Stimulated activated CD8-positive, alpha-beta memory T cell treated with anti-CD3 and anti-CD28 coated beads, Interleukin-4, amount 100 ng/mL, for 4 hours (primary cell): ENCODE measurements around the gene PRKAG2.
"Not testable (repeated sequence)": the region's sequence is repeated elsewhere in the genome, so short reads cannot be mapped to it uniquely, and the experiment has no call there.

Source experiments
- DNase-seq, 2 donors: peaks; one replicate each; pipeline ENCODE4 v3.0.0-alpha.2; 2020; ENCODE audit warnings: low read depth in 2 of 2, low spot score in 1 of 2

Gene PRKAG2

GRCh38 chr7:151600331-151600730 is 276.6 kb downstream of the PRKAG2 start:
- no peak for DNase-seq

DNA sequence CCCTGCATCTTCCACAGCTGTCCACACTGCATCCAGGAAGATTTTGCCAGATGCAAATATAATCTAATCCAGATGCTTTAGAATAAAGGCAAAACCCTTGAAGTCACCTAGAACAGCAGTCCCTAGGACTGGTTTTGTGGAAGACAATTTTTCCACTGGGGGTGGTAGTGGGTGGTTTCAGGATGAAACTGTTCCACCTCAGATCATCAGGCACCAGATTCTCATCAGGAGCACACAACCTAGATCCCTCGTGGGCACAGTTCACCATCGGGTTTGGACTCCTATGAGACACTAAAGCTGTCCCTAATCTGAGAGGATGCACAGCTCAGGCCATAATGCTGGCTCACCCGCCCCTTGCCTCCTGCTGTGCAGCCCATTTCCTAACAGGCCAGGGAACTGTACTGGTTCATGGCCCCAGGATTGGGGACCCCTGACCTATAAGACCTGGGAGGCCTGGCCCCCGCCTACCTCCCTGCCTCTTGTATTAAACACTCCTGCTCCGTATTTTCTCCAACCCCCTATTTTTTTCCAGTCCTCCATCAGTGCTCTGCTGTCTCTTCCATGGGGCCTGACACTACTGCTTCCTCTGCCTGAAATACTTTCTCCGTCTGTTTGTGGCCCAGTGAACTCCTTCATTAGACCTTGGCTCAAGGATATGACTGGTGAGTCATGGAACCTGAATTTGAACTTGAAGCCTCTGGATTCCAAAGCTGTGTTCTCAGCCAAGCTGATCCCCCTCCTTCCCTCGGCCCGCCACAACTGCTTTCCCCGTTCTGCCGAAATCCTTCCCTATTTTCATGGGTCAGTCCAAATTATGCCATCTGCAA is 277.3 kb downstream of the PRKAG2 start:
- no peak for DNase-seq

DNA sequence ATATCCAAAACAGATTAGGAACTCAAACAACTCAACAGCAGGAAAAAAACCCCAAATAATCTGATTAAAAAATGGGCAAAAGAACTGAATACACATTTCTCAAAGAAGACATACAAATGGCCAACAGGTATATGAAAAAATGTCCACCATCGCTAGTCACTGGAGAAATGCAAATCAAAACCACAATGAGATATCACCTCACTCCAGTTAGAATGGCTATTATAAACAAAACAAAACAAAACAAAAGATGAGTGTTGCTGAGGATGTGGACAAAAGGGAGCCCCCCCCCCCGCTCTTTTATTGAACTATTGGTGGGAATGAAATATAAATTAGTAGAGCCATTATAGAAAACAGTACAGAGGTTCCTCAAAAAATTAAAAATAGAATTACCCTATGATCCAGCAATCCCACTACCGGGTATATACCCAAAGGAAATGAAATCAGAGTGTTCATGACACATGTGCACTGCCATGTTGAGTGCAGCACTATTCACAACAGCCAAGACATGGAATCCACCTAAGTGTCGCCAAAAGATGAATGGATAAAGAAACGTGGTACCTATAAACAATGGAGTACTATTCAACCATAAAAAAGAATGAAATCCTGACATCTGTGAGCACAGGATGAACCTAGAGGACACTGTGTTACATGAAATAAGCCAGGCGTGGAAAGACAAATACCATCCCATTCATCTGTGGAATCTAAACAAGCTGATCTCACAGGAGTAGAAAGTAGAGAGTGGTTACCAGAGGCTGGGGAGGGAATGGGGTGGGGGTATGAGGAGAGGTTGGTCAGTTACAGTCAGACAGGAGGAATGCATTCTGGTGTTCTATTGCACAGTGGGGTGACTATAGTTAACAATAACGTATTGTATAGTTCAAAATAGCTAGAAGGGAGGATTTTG is 279.1 kb downstream of the PRKAG2 start:
- DNase-seq = no peak

DNA sequence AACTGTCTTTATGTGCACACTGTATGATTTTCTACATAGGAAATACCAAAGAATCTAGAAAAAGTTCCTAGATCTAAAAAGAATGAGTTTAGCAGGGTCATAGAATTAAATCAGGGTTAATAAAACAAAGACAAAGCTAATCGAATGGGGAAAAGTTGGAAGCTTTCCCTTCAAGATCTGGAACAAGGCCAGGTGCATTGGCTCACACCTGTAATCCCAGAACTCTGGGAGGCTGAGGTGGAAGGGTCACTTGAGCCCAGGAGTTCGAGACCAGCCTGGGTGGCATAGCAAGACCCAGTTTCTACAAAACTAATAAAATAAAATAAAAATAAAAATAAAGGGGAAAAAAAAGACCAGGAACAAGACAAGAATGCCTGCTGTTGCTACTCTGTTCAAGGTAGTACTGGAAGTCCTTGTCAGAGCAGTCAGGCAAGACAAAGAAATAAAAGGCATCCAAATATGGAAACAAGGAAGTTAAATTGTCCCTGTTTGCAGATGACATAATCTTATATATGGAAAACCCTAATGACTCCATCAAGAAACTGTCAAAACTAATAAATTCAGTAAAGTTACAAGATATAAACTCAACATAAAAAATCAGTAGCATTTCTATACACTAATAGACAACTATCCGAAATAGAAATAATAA is 281.1 kb downstream of the PRKAG2 start:
- no peak for DNase-seq

DNA sequence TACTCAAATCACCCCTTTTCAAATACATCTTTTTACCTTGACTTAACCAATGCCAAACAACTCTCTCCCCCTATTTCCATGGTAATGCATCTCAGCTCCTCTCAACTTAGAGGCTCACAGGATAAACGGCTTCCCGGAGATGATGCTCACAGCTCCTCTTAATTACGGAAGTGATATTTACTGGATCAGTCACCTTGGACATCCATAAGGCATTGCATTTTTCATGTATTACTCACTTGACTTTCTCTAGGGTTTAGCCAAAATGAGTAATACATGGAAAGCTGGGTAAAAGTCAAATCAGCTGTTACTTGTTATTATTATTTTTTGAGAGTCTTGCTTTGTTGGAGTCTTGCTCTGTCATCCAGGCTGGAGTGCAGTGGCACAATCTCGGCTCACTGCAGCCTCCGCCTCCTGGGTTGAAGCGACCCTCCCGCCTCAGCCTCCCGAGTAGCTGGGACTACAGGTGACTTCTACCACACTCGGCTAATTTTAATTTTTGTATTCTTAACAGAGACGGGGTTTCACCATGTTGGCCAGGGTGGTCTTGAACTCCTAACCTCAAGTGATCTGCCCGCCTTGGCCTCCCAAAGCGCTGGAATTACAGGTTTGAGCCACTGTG is 283.9 kb downstream of the PRKAG2 start:
- DNase-seq = no peak

- DNase-seq = no peak
Measured at GRCh38 chr7:151592330-151592729, 284.6 kb downstream of the PRKAG2 start.

GRCh38 chr7:151591866-151592265 is 285.0 kb downstream of the PRKAG2 start:
- DNase-seq = no peak

DNA sequence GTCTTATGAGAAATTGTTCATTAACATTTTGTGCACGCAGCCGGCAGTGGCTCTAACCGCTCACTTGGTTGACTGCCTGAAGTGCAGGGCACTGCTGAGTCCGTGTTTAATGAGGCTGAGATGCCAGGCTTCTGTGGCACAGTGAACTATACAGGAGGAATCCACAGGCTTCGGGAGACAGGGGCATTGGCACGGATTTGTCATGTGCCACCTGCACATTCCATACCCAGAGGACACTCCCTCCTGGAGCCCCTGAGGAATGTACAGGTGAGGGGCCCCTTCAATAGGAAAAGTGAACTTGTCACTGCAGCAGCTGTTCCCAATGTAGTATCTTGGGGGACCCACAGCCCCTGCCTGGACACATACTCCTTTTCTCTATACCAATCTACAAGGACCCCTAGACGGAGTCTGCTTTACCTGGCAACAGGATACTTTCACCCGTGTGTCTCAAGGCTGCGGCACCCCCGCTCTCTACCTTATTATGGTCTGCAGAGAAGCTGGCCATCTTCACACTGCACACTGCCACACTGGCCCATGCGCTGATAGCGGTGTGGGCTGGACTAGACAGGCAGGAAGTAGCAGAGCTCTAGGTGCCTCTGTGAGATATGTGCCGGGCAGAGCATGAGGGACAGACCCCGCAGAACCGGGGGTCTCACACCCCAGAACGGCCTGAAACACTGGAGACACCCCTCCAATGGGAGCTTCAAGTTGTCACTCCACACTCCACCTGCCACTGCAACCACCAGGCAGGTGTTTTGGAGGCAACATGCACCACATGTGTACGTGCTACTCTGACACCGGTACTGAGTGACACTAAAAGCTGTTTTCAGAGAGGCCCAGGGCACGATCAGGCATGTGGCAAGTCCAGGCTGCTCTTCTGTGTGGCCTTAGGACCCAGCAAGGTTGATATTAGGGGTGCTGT is 285.8 kb downstream of the PRKAG2 start:
- DNase-seq = no peak

DNA sequence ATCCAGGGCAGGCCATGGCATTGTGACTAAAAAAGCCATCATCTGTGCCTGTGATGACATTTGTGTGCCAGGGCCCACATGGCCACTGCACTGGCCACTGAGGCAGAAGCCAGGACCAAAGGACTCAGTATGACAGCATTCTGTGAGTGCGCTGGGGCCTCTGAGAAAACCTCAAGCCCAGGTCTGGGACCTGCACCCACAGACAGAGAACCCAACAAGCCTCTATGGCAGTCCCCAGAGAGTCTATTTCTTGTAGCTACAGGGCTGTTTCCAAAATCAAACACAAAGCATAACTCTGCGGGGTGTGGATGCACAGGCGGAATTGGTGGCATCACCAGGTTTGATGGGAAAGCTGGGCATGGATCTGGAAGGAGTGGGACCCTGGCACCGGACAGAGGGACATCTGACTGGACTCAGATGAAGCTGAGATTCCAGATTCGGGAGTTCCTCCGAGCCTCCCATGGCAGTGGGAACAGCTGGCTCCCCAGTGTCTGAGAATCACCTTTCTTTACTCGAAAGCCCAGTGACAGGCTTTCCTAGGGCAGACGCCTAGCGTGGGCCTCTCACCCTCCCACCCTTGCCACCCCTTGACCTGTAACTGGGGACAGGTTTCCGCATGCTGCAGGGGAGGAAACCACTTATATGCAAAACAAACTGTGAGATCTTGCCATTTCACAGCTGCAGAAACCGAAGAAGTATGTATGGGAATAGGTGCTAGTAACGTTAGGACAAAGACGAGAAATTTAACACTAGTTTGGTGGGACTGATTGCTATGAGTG is 286.7 kb downstream of the PRKAG2 start:
- no peak for DNase-seq

- no peak for DNase-seq
Measured at GRCh38 chr7:151588982-151589381, 287.9 kb downstream of the PRKAG2 start.

- no peak for DNase-seq
Measured at GRCh38 chr7:151586531-151587260, 290.2 kb downstream of the PRKAG2 start.

- no peak for DNase-seq
Measured at GRCh38 chr7:151585744-151586393, 291.0 kb downstream of the PRKAG2 start.

GRCh38 chr7:151581741-151582140 is 295.2 kb downstream of the PRKAG2 start:
- no peak for DNase-seq

GRCh38 chr7:151579644-151580043 is 297.3 kb downstream of the PRKAG2 start:
- DNase-seq = no peak

DNA sequence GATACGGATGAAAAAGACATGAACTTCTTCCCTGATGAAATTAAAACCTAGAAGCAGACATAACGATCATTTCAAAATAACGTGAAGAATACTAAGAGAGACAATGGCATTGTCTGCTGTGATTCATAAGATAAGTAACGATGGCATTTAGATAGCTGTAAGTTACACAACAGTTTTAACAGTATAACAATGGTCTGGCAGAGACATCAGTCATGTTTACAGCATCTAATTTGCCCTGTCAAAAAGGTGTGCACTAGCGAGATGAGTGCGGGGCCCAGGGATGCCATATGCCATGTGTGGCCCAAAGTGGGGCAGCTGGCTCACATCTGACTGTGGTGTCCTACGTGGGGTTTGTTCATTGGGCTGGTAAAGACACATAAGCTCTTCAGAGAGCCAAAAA is 301.5 kb downstream of the PRKAG2 start:
- DNase-seq = no peak

DNA sequence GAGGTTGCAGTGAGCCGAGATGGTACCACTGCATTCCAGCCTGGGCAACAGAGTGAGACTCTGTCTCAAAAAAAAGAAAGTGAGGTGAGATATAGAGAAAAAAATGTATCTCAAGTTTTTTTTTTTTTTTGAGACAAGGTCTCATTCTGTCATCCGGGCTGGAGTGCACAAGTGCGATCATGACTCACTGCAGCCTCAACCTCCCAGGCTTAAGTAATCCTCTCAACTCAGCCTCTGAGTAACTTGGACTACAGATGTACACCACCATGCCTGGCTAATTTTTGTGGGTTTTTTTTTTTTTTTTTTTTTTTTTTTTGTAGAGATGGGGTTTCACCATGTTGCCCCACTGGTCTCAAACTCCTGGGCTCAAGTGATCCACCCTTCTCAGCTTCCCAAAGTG is 303.9 kb downstream of the PRKAG2 start:
- DNase-seq = not testable (repeated sequence)

DNA sequence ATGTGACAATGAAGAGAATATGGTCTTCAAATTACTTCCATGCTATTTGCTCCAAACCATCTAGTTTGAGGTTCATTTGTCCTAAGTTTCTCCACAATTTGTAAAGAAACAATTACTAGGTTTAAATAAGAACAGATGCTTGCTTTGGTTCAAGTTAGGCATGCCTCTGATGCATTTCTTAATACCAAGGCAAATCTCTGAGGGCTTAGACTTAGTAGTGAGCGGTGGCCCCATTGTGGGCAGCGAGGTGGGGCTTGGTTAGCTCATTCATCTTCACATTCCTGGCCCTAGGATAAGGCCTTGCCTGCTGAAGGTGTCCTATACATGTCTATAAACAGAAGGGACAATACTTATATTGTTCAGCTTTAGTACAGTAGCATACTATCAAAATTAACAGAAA is 304.8 kb downstream of the PRKAG2 start:
- DNase-seq = no peak

- no peak for DNase-seq
Measured at GRCh38 chr7:151571471-151571870, 305.4 kb downstream of the PRKAG2 start.
